Skeletal muscle tissue (tissue), 4 donors: ENCODE results near the gene CEPT1. TPM values are rescaled to one million over a fixed set of nuclear protein-coding genes. Genes with fewer than 3 reads are reported as not detected.

Experiments
- H3K27ac ChIP-seq: one replicate; pipeline ENCODE4 v1.7.0; 2013; ENCODE audit warnings: mild to moderate bottlenecking, low read depth, low read length, inconsistent platforms
- H3K27me3 ChIP-seq, 3 donors: one replicate each; pipeline ENCODE4 v1.7.0; 2013; ENCODE audit warnings: low read length in 3 of 3; ENCODE audit not compliant: control insufficient read depth in 3 of 3, insufficient read depth in 3 of 3
- H3K36me3 ChIP-seq, 3 donors: one replicate each; pipeline ENCODE4 v1.7.0; 2013; ENCODE audit warnings: low read length in 3 of 3; ENCODE audit not compliant: control insufficient read depth in 3 of 3, insufficient read depth in 3 of 3
- H3K4me1 ChIP-seq, 3 donors: one replicate each; pipeline ENCODE4 v1.7.0; 2013; ENCODE audit warnings: low read length in 3 of 3, mild to moderate bottlenecking in 3 of 3; ENCODE audit not compliant: control insufficient read depth in 3 of 3, insufficient read depth in 3 of 3
- H3K4me3 ChIP-seq, 3 donors: one replicate each; pipeline ENCODE4 v1.7.0; 2013; ENCODE audit warnings: low read length in 3 of 3
- H3K9ac ChIP-seq, 3 donors: one replicate each; pipeline ENCODE4 v1.7.0; 2013; ENCODE audit warnings: low read length in 3 of 3, mild to moderate bottlenecking in 3 of 3, moderate library complexity in 2 of 3, low read depth in 1 of 3
- H3K9me3 ChIP-seq, 3 donors: one replicate each; pipeline ENCODE4 v1.7.0; 2013; ENCODE audit warnings: low read length in 3 of 3; ENCODE audit not compliant: control insufficient read depth in 3 of 3
- total RNA-seq: library from RNA; depleted of rRNA; stranded (reverse); fragments of >200 nt; gene quantifications from one replicate; pipeline ENCODE4 v1.2.3, GENCODE V29; 2014
- donor health status: Osteomylitis.

CEPT1 gene
- total RNA-seq, 1 donor from 2014 or later: 54.3 TPM

GRCh38 chr1:111164151-111164550 lies 24.1 kb downstream of the CEPT1 start:
- H3K4me1 ChIP-seq: no peaks in the 10 kb centered on the region
- no peak overlapping the region for H3K9ac ChIP-seq
- no peak overlapping the region for H3K27ac ChIP-seq
- no peak overlapping the region for H3K4me3 ChIP-seq
- no peaks in the 10 kb centered on the region for H3K9me3 ChIP-seq
- peaks cover 0 to 21% (median 17%) of the 10 kb centered on the region in 3 donors for H3K36me3 ChIP-seq
- no peaks in the 10 kb centered on the region for H3K27me3 ChIP-seq

- peaks cover 0 to 19% (median 14%) of the 10 kb centered on the region in 3 donors for H3K36me3 ChIP-seq
These were observed 32.4 kb downstream of the CEPT1 start for GRCh38 chr1:111172463-111172862.

GRCh38 chr1:111174070-111174469 lies 34.0 kb downstream of the CEPT1 start:
- H3K4me1 ChIP-seq: no peaks in the 10 kb centered on the region
- no peak overlapping the region for H3K9ac ChIP-seq
- no peak overlapping the region for H3K27ac ChIP-seq
- no peaks in the 10 kb centered on the region for H3K27me3 ChIP-seq
- peaks cover 0 to 14% (median 10%) of the 10 kb centered on the region in 3 donors for H3K36me3 ChIP-seq
- no peaks in the 10 kb centered on the region for H3K9me3 ChIP-seq
- no peak overlapping the region for H3K4me3 ChIP-seq

More at GRCh38 chr1:111172463-111172862, 32.4 kb downstream of the CEPT1 start:
- H3K4me3 ChIP-seq: no peak overlapping the region
- no peaks in the 10 kb centered on the region for H3K9me3 ChIP-seq
- H3K27me3 ChIP-seq: no peaks in the 10 kb centered on the region
- no peak overlapping the region for H3K9ac ChIP-seq
- no peak overlapping the region for H3K27ac ChIP-seq
- H3K4me1 ChIP-seq: no peaks in the 10 kb centered on the region

GRCh38 chr1:111175349-111175748 lies 35.3 kb downstream of the CEPT1 start:
- no peak overlapping the region for H3K27ac ChIP-seq
- H3K36me3 ChIP-seq: peaks cover 0 to 14% (median 10%) of the 10 kb centered on the region in 3 donors
- no peak overlapping the region for H3K4me3 ChIP-seq

GRCh38 chr1:111176678-111177077 lies 36.7 kb downstream of the CEPT1 start:
- Histone ChIP-seq H3K9ac (no peak overlapping the region), H3K27ac (no peak overlapping the region), H3K9me3 (no peaks in the 10 kb centered on the region), H3K4me3 (no peak overlapping the region), H3K27me3 (no peaks in the 10 kb centered on the region), H3K4me1 (no peaks in the 10 kb centered on the region), H3K36me3 (peaks cover 0 to 14% (median 10%) of the 10 kb centered on the region in 3 donors)

More at GRCh38 chr1:111175349-111175748, 35.3 kb downstream of the CEPT1 start:
- no peaks in the 10 kb centered on the region for H3K4me1 ChIP-seq
- H3K9ac ChIP-seq: no peak overlapping the region
- H3K27me3 ChIP-seq: no peaks in the 10 kb centered on the region
- H3K9me3 ChIP-seq: no peaks in the 10 kb centered on the region

- Histone ChIP-seq H3K27me3 (no peaks in the 10 kb centered on the region), H3K4me1 (no peaks in the 10 kb centered on the region), H3K9ac (no peak overlapping the region), H3K36me3 (peaks cover 0 to 32% (median 29%) of the 10 kb centered on the region in 3 donors), H3K4me3 (no peak overlapping the region), H3K27ac (no peak overlapping the region), H3K9me3 (no peaks in the 10 kb centered on the region)
These were observed 40.0 kb downstream of the CEPT1 start for GRCh38 chr1:111179968-111180533.

GRCh38 chr1:111182052-111182451 lies 42.0 kb downstream of the CEPT1 start:
- H3K27me3 ChIP-seq: no peaks in the 10 kb centered on the region
- no peak overlapping the region for H3K9ac ChIP-seq
- peaks cover 3 to 37% (median 35%) of the 10 kb centered on the region in 3 donors for H3K36me3 ChIP-seq
- H3K27ac ChIP-seq: no peak overlapping the region
- no peaks in the 10 kb centered on the region for H3K9me3 ChIP-seq
- no peaks in the 10 kb centered on the region for H3K4me1 ChIP-seq
- no peak overlapping the region for H3K4me3 ChIP-seq

- H3K27me3 ChIP-seq: no peaks in the 10 kb centered on the region
- H3K36me3 ChIP-seq: peaks cover 5 to 49% (median 46%) of the 10 kb centered on the region in 3 donors
- H3K9me3 ChIP-seq: no peaks in the 10 kb centered on the region
These were observed 43.5 kb downstream of the CEPT1 start for GRCh38 chr1:111183308-111184069.

GRCh38 chr1:111184663-111185062 lies 44.6 kb downstream of the CEPT1 start:
- Histone ChIP-seq H3K27ac (no peak overlapping the region), H3K9ac (no peak overlapping the region), H3K9me3 (no peaks in the 10 kb centered on the region), H3K36me3 (peaks cover 8 to 52% (median 49%) of the 10 kb centered on the region in 3 donors), H3K27me3 (no peaks in the 10 kb centered on the region), H3K4me3 (no peak overlapping the region), H3K4me1 (no peaks in the 10 kb centered on the region)

More at GRCh38 chr1:111183308-111184069, 43.5 kb downstream of the CEPT1 start:
- no peak overlapping the region for H3K27ac ChIP-seq
- H3K4me1 ChIP-seq: no peaks in the 10 kb centered on the region
- no peak overlapping the region for H3K9ac ChIP-seq
- H3K4me3 ChIP-seq: no peak overlapping the region

- H3K9ac ChIP-seq: no peak overlapping the region
- no peaks in the 10 kb centered on the region for H3K27me3 ChIP-seq
- H3K27ac ChIP-seq: peak overlapping the region; percentile 70
- peaks cover 3 to 19% (median 8%) of the 10 kb centered on the region in 3 donors for H3K4me1 ChIP-seq
- H3K36me3 ChIP-seq: peaks cover 8 to 27% (median 23%) of the 10 kb centered on the region in 3 donors
- H3K4me3 ChIP-seq: no peak overlapping the region
- no peaks in the 10 kb centered on the region for H3K9me3 ChIP-seq
These were observed 51.0 kb downstream of the CEPT1 start for GRCh38 chr1:111190931-111191451.
